NB4 (cell line): Measurements from ENCODE around the gene ZNF680.

Experiments used
- DNase-seq: peaks from one replicate; pipeline ENCODE4 v3.0.0; 2010; ENCODE audit warnings: low read depth
- H3K4me3 ChIP-seq: one replicate; pipeline ENCODE4 v1.5.1; 2011; ENCODE audit warnings: mild to moderate bottlenecking, low read depth, low read length, moderate library complexity
- MYC ChIP-seq: IDR thresholded peaks from 2 replicates; pipeline ENCODE4 v1.6.1; 2011; ENCODE audit warnings: low read depth, low read length
- POLR2A ChIP-seq: IDR thresholded peaks from 2 replicates; pipeline ENCODE4 v1.6.1; 2011; ENCODE audit warnings: mild to moderate bottlenecking; ENCODE audit not compliant: insufficient read length; ENCODE audit errors: extremely low read depth
- TF ChIP-seq, protein P1 (sequence below): IDR thresholded peaks from one replicate; pipeline ENCODE4 v1.5.1; 2012; ENCODE audit warnings: low read depth, low read length
- TF ChIP-seq, protein P2 (sequence below): IDR thresholded peaks from 2 replicates; pipeline ENCODE4 v1.6.1; 2011; ENCODE audit warnings: low read depth, low read length

The ZNF680 gene

DNA sequence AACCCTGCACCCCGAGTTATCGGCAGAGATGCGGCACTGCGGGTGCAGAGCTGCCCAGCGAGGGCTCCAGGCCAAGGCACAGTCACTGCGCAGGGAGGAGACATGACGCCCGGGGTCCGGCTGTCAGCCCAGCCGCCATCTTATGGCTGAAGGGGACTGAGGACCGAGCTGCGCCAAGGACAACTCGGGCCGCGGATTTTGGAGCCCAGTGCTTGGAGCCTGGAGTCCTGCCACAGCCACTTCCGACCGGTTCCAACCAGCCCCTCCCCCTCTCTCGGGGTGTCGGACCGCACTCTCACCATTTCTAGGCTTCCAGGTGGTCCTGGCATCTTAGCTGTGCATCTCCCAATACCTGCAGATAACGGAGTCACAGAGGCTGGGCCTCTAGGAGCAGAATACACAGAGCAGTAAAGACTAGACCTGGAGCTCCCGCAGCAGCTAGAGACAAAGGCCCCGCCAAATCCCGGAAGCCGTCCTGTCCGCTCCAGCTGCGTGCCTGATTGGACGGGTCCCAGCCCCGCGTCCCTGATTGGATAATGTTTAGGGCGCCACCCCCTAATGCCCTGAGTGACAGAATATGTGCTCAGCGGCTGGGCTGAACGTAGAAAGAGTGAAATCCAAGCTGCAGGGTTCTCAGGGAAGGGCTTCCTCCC lies at the start of gene ZNF680:
TSS of gene ZNF680 (minus strand) at position 446 of the 653 bp plus-strand sequence. CDS start at position 329, 117 bp downstream.
- DNase-seq, result peak; percentile 99
- H3K4me3 ChIP-seq, result peak within 1 kb of the TSS; percentile 85
- TF ChIP-seq, protein P1, sequence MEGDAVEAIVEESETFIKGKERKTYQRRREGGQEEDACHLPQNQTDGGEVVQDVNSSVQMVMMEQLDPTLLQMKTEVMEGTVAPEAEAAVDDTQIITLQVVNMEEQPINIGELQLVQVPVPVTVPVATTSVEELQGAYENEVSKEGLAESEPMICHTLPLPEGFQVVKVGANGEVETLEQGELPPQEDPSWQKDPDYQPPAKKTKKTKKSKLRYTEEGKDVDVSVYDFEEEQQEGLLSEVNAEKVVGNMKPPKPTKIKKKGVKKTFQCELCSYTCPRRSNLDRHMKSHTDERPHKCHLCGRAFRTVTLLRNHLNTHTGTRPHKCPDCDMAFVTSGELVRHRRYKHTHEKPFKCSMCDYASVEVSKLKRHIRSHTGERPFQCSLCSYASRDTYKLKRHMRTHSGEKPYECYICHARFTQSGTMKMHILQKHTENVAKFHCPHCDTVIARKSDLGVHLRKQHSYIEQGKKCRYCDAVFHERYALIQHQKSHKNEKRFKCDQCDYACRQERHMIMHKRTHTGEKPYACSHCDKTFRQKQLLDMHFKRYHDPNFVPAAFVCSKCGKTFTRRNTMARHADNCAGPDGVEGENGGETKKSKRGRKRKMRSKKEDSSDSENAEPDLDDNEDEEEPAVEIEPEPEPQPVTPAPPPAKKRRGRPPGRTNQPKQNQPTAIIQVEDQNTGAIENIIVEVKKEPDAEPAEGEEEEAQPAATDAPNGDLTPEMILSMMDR, result no peak
- TF ChIP-seq, protein P2, sequence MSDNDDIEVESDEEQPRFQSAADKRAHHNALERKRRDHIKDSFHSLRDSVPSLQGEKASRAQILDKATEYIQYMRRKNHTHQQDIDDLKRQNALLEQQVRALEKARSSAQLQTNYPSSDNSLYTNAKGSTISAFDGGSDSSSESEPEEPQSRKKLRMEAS, result peak; percentile 13; the same call in 1 of the 2 replicates
- peak; percentile 95 for TF ChIP-seq POLR2A
- TF ChIP-seq MYC, result no peak

DNA sequence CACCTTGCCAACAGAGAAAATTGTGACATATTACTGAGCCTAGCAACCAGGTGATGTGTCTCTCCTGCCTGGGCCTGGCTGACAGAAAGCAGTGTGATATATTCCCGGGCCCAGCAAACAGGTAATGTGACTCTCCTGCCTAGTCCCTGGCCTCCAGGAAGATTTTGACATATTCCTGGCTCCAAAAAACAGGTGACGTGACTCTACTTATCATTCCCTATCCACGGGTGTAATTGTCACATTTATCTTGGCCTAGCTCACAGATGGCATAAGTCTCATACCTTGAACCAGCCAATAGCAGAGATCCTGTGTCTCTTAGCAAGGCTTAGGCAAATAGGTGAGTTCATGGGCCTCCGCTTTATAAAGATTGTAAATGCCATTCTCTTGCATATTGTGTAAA lies 49.6 kb upstream of the ZNF680 start:
- DNase-seq, result no peak

DNA sequence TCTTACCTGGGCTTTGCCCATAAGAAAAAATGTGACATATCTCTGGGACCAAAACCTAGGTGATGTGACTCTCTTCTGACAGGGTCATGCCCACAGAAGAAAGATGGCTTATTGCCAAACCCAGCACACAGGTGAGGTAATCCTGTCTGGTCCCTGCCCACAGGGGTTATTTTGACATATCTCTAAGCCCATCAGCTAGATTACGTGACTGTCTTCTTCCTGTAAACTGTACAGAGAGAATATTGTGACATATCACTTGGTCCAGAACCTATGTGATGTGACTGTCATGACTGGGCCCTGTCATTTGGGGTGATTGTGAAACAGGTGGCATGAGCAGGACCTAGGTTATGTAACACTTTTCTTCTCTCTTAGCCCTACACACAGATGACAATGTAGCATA lies 48.8 kb upstream of the ZNF680 start:
- DNase-seq, result peak; percentile 33
- no peak overlapping the region for H3K4me3 ChIP-seq
- TF ChIP-seq, protein P1, result no peak
- TF ChIP-seq, protein P2, result no peak
- TF ChIP-seq POLR2A (no peak), MYC (no peak)

More for the DNA sequence above, 49.6 kb upstream of the ZNF680 start:
- no peak overlapping the region for H3K4me3 ChIP-seq
- TF ChIP-seq POLR2A (no peak), MYC (no peak)
- TF ChIP-seq, protein P1, result no peak
- TF ChIP-seq, protein P2, result no peak

DNA sequence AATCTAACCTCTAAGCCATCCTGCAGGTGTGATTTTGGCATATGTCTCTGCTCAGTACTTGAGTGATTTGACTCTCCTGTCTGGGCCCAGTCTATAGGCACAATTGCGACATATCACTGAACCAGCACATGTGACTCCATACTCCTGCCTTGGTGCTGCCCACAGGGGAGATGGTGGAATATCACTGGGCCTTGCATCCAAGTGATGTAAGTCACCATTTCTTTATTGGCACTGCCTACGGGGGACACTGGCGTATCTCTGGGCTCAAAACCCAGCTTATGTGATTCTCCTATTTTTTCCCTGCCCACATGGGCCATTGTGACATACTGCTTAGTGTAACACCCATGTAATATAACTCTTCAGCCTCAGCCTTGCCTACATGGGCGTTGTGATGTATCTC lies 48.1 kb upstream of the ZNF680 start:
- H3K4me3 ChIP-seq, result no peak overlapping the region
- no peak for DNase-seq
- TF ChIP-seq, protein P2, result no peak
- TF ChIP-seq POLR2A, result no peak
- TF ChIP-seq, protein P1, result no peak
- no peak for TF ChIP-seq MYC

DNA sequence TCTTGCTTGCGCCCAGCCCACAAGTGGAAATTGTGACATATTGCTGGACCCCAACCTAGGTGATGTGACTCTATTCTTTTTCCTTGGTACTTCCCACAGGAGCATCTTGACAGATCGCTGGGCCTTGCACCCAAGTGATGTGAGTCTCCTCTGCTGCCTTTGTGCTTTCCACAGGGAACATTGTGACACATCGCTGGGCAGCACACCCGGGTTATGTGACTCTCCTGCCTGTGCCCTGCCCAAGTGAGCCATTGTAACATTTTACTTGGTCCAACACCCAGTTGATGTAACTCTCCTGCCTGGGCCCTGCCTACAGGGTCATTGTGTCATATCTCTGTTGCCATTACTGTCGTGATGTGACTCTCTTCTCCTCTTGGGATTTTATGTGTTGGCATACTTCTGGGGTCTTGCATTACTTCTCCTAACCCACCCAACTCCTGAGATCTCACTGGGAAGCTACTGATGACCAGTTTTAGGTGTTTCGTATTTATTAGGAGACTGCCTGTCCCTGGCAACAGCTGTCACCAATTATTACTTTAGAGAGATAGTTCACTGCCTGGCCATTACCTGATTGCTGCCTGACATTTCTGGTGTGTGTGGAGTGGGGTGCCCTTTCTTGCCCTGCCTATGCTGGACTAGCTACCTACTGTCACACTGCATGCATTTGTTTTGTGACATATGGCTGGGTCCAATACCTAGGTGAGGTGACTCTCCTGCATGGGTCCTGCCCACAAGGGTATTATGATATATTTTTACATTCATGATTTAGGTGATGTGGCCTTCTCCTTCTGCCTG lies 45.4 kb upstream of the ZNF680 start:
- H3K4me3 ChIP-seq, result no peak overlapping the region
- no peak for DNase-seq
- TF ChIP-seq, protein P1, result no peak
- TF ChIP-seq POLR2A (no peak), MYC (no peak)
- TF ChIP-seq, protein P2, result no peak
